HFF-Myc (cell line): Measurements from ENCODE around the gene EEFSEC.

Experiments
- DNase-seq: peaks from one replicate; pipeline ENCODE4 v3.0.0-alpha.2; 2011; ENCODE audit warnings: low read depth; ENCODE audit errors: extremely low read depth
- H3K4me3 ChIP-seq: replicated peaks from 2 replicates; pipeline ENCODE4 v1.5.1; 2011; ENCODE audit warnings: low read depth, mild to moderate bottlenecking, control low read depth, low read length
- CTCF ChIP-seq: IDR thresholded peaks from 2 replicates; pipeline ENCODE4 v1.5.1; 2012; ENCODE audit warnings: mild to moderate bottlenecking, low read depth, low read length, control low read depth; ENCODE audit errors: missing control alignments

The EEFSEC gene

GRCh38 chr3:128307029-128307633, 153.8 kb downstream of the EEFSEC start:
- H3K4me3 ChIP-seq = no peak overlapping the region
- no peak for TF ChIP-seq CTCF
- DNase-seq = no peak

DNA sequence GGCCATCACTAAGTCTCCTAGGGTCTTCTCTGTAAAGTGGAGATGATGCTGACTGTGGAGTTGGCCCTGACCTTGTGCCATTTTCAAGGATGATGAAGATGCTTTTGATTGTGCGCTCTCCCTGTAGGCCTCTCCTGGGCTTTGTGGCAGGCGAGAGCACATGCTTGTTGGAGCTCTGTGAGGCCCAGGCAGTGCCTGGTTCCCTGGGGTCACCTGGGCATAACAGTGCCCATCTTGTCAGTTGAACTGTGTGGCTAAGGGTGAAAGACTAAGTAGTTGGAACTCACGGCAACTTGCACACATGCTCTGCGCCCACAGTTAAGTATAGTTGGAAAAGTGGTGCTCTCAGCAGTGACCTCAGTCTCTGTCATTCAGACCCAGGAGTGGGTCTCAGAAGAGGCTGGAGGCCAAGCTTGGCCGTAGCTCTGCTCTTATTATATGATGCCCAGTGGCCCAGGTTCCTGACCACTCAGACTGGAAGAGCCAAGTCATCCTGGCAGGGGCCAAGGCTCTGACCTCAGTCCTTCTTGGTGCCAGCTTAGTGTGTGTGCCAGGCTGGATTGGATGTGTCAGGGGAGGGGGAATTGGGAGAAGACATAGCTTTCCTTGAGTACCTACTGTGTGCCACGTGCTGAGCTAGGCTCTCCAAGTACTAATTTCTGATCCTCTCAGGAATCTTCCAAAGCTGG, 154.6 kb downstream of the EEFSEC start:
- H3K4me3 ChIP-seq = no peak overlapping the region
- no peak for DNase-seq
- no peak for TF ChIP-seq CTCF

- no peak for DNase-seq
- H3K4me3 ChIP-seq = no peak overlapping the region
- TF ChIP-seq CTCF = no peak
These were observed 155.7 kb downstream of the EEFSEC start for GRCh38 chr3:128309026-128309425.

GRCh38 chr3:128310286-128311058, 157.2 kb downstream of the EEFSEC start:
- no peak overlapping the region for H3K4me3 ChIP-seq
- no peak for DNase-seq
- no peak for TF ChIP-seq CTCF

GRCh38 chr3:128311441-128311844, 158.2 kb downstream of the EEFSEC start:
- no peak overlapping the region for H3K4me3 ChIP-seq
- no peak for TF ChIP-seq CTCF

DNA sequence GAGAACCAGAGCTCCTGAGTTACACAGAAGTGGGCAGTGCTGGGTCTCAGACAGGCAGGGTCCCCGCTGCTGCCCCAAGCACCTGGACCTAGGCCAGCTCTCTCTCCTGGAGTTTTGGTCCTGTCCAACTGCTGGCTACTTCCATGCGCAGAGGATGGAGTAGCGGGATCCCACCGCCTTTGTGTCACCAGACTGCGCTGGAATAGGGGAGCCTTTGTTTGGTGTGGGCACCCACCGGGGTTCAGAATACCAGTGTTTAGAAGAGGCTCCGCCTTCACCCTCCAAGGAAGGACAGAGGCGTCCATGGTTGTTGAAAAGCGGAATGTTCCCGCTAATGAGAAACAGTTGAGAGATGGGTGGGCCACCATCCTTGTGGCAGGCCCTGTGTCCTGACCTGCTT, 159.0 kb downstream of the EEFSEC start:
- DNase-seq = no peak
- TF ChIP-seq CTCF = no peak
- no peak overlapping the region for H3K4me3 ChIP-seq

More at GRCh38 chr3:128311441-128311844, 158.2 kb downstream of the EEFSEC start:
- no peak for DNase-seq
